ENCODE measurements around the gene CHTF18.
A peak's percentile ranks its signal among the peaks of the same experiment; 100 is the strongest.
"Not testable (repeated sequence)": the region's sequence is repeated elsewhere in the genome, so short reads cannot be mapped to it uniquely, and the experiment has no call there.

Gene CHTF18

GRCh38 chr16:819336-820043 lies 31.1 kb downstream of the CHTF18 start:
- in situ Hi-C loops (cut with MboI; ENCODE audit: low pct_unique_long_range_greater_than_20kb, low sequenced_read_pairs), result no loop called here

GRCh38 chr16:820044-820408 lies 31.6 kb downstream of the CHTF18 start:
- in situ Hi-C loops (cut with MboI; ENCODE audit: low pct_unique_long_range_greater_than_20kb, low sequenced_read_pairs); DNase-seq: not testable (repeated sequence)

More at GRCh38 chr16:819336-820043, 31.1 kb downstream of the CHTF18 start:
- DNase-seq, result peak; percentile 60

- in situ Hi-C loops (cut with MboI; ENCODE audit: low pct_unique_long_range_greater_than_20kb, low sequenced_read_pairs), result no loop called here
- DNase-seq, result no peak
Measured at GRCh38 chr16:820748-821147, 32.3 kb downstream of the CHTF18 start.

GRCh38 chr16:821751-822150 lies 33.3 kb downstream of the CHTF18 start:
- in situ Hi-C loops (cut with MboI; ENCODE audit: low pct_unique_long_range_greater_than_20kb, low sequenced_read_pairs), result no loop called here
- no peak for DNase-seq

GRCh38 chr16:822174-822908 lies 33.9 kb downstream of the CHTF18 start:
- DNase-seq, result no peak
- in situ Hi-C loops (cut with MboI; ENCODE audit: low pct_unique_long_range_greater_than_20kb, low sequenced_read_pairs), result no loop called here

- in situ Hi-C loops (cut with MboI; ENCODE audit: low pct_unique_long_range_greater_than_20kb, low sequenced_read_pairs), result no loop called here
- DNase-seq, result no peak
Measured at GRCh38 chr16:822909-823297, 34.5 kb downstream of the CHTF18 start.

- DNase-seq, result no peak
- in situ Hi-C loops (cut with MboI; ENCODE audit: low pct_unique_long_range_greater_than_20kb, low sequenced_read_pairs), result no loop called here
Measured at GRCh38 chr16:824194-824593, 35.8 kb downstream of the CHTF18 start.

GRCh38 chr16:824601-825000 lies 36.2 kb downstream of the CHTF18 start:
- DNase-seq, result no peak
- in situ Hi-C loops (cut with MboI; ENCODE audit: low pct_unique_long_range_greater_than_20kb, low sequenced_read_pairs), result no loop called here

- in situ Hi-C loops (cut with MboI; ENCODE audit: low pct_unique_long_range_greater_than_20kb, low sequenced_read_pairs), result no loop called here
Measured at GRCh38 chr16:825341-826061, 37.1 kb downstream of the CHTF18 start.

GRCh38 chr16:827513-827912 lies 39.1 kb downstream of the CHTF18 start:
- in situ Hi-C loops (cut with MboI; ENCODE audit: low pct_unique_long_range_greater_than_20kb, low sequenced_read_pairs), result no loop called here
- no peak for DNase-seq

More at GRCh38 chr16:825341-826061, 37.1 kb downstream of the CHTF18 start:
- DNase-seq, result no peak

- no peak for DNase-seq
- in situ Hi-C loops (cut with MboI; ENCODE audit: low pct_unique_long_range_greater_than_20kb, low sequenced_read_pairs), result no loop called here
Measured at GRCh38 chr16:828891-829290, 40.5 kb downstream of the CHTF18 start.

GRCh38 chr16:830107-830870 lies 41.9 kb downstream of the CHTF18 start:
- in situ Hi-C loops (cut with MboI; ENCODE audit: low pct_unique_long_range_greater_than_20kb, low sequenced_read_pairs), result no loop called here
- DNase-seq, result no peak

GRCh38 chr16:830871-831570 lies 42.6 kb downstream of the CHTF18 start:
- in situ Hi-C loops (cut with MboI; ENCODE audit: low pct_unique_long_range_greater_than_20kb, low sequenced_read_pairs), result no loop called here

GRCh38 chr16:831571-832413 lies 43.4 kb downstream of the CHTF18 start:
- in situ Hi-C loops (cut with MboI; ENCODE audit: low pct_unique_long_range_greater_than_20kb, low sequenced_read_pairs), result no loop called here
- no peak for DNase-seq

More at GRCh38 chr16:830871-831570, 42.6 kb downstream of the CHTF18 start:
- no peak for DNase-seq

GRCh38 chr16:832652-833336 lies 44.4 kb downstream of the CHTF18 start:
- in situ Hi-C loops (cut with MboI; ENCODE audit: low pct_unique_long_range_greater_than_20kb, low sequenced_read_pairs), result no loop called here
- no peak for DNase-seq

- no peak for DNase-seq
- in situ Hi-C loops (cut with MboI; ENCODE audit: low pct_unique_long_range_greater_than_20kb, low sequenced_read_pairs), result no loop called here
Measured at GRCh38 chr16:833411-833810, 45.0 kb downstream of the CHTF18 start.

- no peak for DNase-seq
- in situ Hi-C loops (cut with MboI; ENCODE audit: low pct_unique_long_range_greater_than_20kb, low sequenced_read_pairs), result no loop called here
Measured at GRCh38 chr16:835373-835772, 47.0 kb downstream of the CHTF18 start.

Data from KBM-7 (cell line).